ENCODE data around the gene SOX5. TPM values are rescaled to one million over a fixed set of nuclear protein-coding genes. Genes with fewer than 3 reads are reported as not detected.

SOX5 gene
- polyA plus RNA-seq, 1 of the 3 experiments (the other 2 are of a cell fraction): 0.21 TPM

DNA sequence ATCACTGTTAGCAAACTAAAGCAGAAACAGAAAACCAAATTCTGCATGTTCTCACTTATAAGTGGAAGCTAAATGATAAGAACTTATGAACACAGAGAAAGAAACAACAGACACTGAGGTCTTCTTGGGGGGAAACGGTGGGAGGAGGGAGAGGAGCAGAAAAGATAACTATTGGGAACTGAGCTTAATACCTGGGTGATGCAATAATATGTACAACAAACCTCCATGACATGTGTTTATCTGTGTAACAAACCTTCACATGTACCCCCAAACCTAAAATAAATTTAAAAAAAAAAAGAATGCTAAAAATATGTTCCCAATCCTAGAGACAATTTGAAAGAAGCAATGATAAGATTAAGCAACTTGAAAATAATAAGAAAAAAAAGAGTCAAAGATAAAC is 89.5 kb downstream of the SOX5 start:
- no peaks in the 10 kb centered on the region for H3K79me2 ChIP-seq (ENCODE audit: insufficient read depth)
- no peaks in the 10 kb centered on the region for H3K9me3 ChIP-seq
- H3K4me3 ChIP-seq (ENCODE audit: low read depth in 2 of 2, low read length in 1 of 2): no peak overlapping the region
- no peaks in the 10 kb centered on the region for H4K20me1 ChIP-seq (ENCODE audit: insufficient read depth)
- no peaks in the 10 kb centered on the region for H3K27me3 ChIP-seq (ENCODE audit: insufficient read depth)
- WGBS (ENCODE audit: low lambda C conversion rate): 5% methylated on average over 1 of the region's 1 CpG
- H2AFZ ChIP-seq (ENCODE audit: low read depth): no peak overlapping the region
- DNase-seq: no peak
- H3K4me1 ChIP-seq (ENCODE audit: control insufficient read depth in 1 of 2, insufficient read depth in 2 of 2, low read depth in 1 of 2, low read length in 1 of 2): no peaks in the 10 kb centered on the region
- TF ChIP-seq NFIC (IDR thresholded peaks at IDR 0.05; ENCODE audit: borderline replicate concordance) (no peak), TAF1 (IDR thresholded peaks at IDR 0.05; ENCODE audit: borderline replicate concordance, low read depth, low read length) (no peak), GATA2 (CRISPR knock-in tag; IDR thresholded peaks at IDR 0.05) (no peak), RCOR1 (IDR thresholded peaks at IDR 0.05; ENCODE audit: low read length) (no peak), EP300 (IDR thresholded peaks at IDR 0.05; ENCODE audit: borderline replicate concordance in 1 of 2, low read depth in 1 of 2, low read length in 1 of 2) (no peak), MXI1 (IDR thresholded peaks at IDR 0.05; ENCODE audit: low read depth, low read length) (no peak), MEF2A (IDR thresholded peaks at IDR 0.05; ENCODE audit: borderline replicate concordance, low read depth) (no peak), ELF1 (IDR thresholded peaks at IDR 0.05) (no peak), RXRA (IDR thresholded peaks at IDR 0.05; ENCODE audit: borderline replicate concordance, low read depth) (no peak), USF1 (IDR thresholded peaks at IDR 0.05; ENCODE audit: borderline replicate concordance, low read depth) (no peak), POLR2AphosphoS5 (IDR thresholded peaks at IDR 0.05; ENCODE audit: low read depth, low read length) (no peak)
- TF ChIP-seq, protein P1, sequence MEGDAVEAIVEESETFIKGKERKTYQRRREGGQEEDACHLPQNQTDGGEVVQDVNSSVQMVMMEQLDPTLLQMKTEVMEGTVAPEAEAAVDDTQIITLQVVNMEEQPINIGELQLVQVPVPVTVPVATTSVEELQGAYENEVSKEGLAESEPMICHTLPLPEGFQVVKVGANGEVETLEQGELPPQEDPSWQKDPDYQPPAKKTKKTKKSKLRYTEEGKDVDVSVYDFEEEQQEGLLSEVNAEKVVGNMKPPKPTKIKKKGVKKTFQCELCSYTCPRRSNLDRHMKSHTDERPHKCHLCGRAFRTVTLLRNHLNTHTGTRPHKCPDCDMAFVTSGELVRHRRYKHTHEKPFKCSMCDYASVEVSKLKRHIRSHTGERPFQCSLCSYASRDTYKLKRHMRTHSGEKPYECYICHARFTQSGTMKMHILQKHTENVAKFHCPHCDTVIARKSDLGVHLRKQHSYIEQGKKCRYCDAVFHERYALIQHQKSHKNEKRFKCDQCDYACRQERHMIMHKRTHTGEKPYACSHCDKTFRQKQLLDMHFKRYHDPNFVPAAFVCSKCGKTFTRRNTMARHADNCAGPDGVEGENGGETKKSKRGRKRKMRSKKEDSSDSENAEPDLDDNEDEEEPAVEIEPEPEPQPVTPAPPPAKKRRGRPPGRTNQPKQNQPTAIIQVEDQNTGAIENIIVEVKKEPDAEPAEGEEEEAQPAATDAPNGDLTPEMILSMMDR (IDR thresholded peaks at IDR 0.05): no peak
- TF ChIP-seq, protein P2, sequence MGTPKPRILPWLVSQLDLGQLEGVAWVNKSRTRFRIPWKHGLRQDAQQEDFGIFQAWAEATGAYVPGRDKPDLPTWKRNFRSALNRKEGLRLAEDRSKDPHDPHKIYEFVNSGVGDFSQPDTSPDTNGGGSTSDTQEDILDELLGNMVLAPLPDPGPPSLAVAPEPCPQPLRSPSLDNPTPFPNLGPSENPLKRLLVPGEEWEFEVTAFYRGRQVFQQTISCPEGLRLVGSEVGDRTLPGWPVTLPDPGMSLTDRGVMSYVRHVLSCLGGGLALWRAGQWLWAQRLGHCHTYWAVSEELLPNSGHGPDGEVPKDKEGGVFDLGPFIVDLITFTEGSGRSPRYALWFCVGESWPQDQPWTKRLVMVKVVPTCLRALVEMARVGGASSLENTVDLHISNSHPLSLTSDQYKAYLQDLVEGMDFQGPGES (IDR thresholded peaks at IDR 0.05; ENCODE audit: low read depth, low read length): no peak
- no peaks in the 10 kb centered on the region for H3K36me3 ChIP-seq (replicated peaks in 1 of 2; ENCODE audit: control insufficient read depth in 1 of 2, insufficient read depth in 2 of 2, low read length in 1 of 2)
- H3K27ac ChIP-seq (ENCODE audit: low read depth in 2 of 2, low read length in 1 of 2): no peak overlapping the region
- no peak overlapping the region for H3K9ac ChIP-seq
- ChIA-PET CTCF (no interaction called here), POLR2A (no interaction called here)
- H3K4me2 ChIP-seq: no peak overlapping the region
- no peaks in the 10 kb centered on the region; the same call in 1 of the 2 replicates for H3K9me2 ChIP-seq
- peaks cover 3% of the 10 kb centered on the region for H3F3A ChIP-seq (replicated peaks; ENCODE audit: insufficient read depth)

GRCh38 chr12:23857178-23857577 is 92.3 kb downstream of the SOX5 start:
- Histone ChIP-seq H3K9me2 (no peaks in the 10 kb centered on the region; the same call in 1 of the 2 replicates), H3K9ac (no peak overlapping the region), H3K79me2 (ENCODE audit: insufficient read depth) (no peaks in the 10 kb centered on the region), H3K27me3 (ENCODE audit: insufficient read depth) (no peaks in the 10 kb centered on the region), H3K36me3 (replicated peaks in 1 of 2; ENCODE audit: control insufficient read depth in 1 of 2, insufficient read depth in 2 of 2, low read length in 1 of 2) (no peaks in the 10 kb centered on the region), H3K4me1 (ENCODE audit: control insufficient read depth in 1 of 2, insufficient read depth in 2 of 2, low read depth in 1 of 2, low read length in 1 of 2) (no peaks in the 10 kb centered on the region), H2AFZ (ENCODE audit: low read depth) (no peak overlapping the region), H3K4me2 (no peak overlapping the region), H3F3A (replicated peaks; ENCODE audit: insufficient read depth) (peaks cover 3% of the 10 kb centered on the region), H3K4me3 (ENCODE audit: low read depth in 2 of 2, low read length in 1 of 2) (no peak overlapping the region), H3K9me3 (no peaks in the 10 kb centered on the region), H3K27ac (ENCODE audit: low read depth in 2 of 2, low read length in 1 of 2) (no peak overlapping the region), H4K20me1 (ENCODE audit: insufficient read depth) (no peaks in the 10 kb centered on the region)
- CTCF ChIA-PET: no interaction called here
- no peak for DNase-seq
- POLR2A ChIA-PET: no interaction called here
- TF ChIP-seq SIN3A (IDR thresholded peaks at IDR 0.05; ENCODE audit: borderline replicate concordance, low read depth, low read length) (no peak), GABPA (IDR thresholded peaks at IDR 0.05; ENCODE audit: low read depth) (no peak), TEAD4 (IDR thresholded peaks at IDR 0.05; ENCODE audit: borderline replicate concordance, insufficient read depth) (no peak), EP300 (IDR thresholded peaks at IDR 0.05; ENCODE audit: borderline replicate concordance in 1 of 2, low read depth in 1 of 2, low read length in 1 of 2) (no peak), TAF1 (IDR thresholded peaks at IDR 0.05; ENCODE audit: borderline replicate concordance, low read depth, low read length) (no peak), NRF1 (IDR thresholded peaks at IDR 0.05; ENCODE audit: low read depth, low read length) (no peak), MAX (IDR thresholded peaks at IDR 0.05; ENCODE audit: low read depth) (no peak), ELF1 (IDR thresholded peaks at IDR 0.05) (no peak), FOXJ3 (CRISPR knock-in tag; IDR thresholded peaks at IDR 0.05) (no peak)
- TF ChIP-seq, protein P2 (IDR thresholded peaks at IDR 0.05; ENCODE audit: low read depth, low read length): no peak
- TF ChIP-seq, protein P3, sequence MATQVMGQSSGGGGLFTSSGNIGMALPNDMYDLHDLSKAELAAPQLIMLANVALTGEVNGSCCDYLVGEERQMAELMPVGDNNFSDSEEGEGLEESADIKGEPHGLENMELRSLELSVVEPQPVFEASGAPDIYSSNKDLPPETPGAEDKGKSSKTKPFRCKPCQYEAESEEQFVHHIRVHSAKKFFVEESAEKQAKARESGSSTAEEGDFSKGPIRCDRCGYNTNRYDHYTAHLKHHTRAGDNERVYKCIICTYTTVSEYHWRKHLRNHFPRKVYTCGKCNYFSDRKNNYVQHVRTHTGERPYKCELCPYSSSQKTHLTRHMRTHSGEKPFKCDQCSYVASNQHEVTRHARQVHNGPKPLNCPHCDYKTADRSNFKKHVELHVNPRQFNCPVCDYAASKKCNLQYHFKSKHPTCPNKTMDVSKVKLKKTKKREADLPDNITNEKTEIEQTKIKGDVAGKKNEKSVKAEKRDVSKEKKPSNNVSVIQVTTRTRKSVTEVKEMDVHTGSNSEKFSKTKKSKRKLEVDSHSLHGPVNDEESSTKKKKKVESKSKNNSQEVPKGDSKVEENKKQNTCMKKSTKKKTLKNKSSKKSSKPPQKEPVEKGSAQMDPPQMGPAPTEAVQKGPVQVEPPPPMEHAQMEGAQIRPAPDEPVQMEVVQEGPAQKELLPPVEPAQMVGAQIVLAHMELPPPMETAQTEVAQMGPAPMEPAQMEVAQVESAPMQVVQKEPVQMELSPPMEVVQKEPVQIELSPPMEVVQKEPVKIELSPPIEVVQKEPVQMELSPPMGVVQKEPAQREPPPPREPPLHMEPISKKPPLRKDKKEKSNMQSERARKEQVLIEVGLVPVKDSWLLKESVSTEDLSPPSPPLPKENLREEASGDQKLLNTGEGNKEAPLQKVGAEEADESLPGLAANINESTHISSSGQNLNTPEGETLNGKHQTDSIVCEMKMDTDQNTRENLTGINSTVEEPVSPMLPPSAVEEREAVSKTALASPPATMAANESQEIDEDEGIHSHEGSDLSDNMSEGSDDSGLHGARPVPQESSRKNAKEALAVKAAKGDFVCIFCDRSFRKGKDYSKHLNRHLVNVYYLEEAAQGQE (IDR thresholded peaks at IDR 0.05; ENCODE audit: low read depth, low read length): no peak

Data from SK-N-SH (cell line).